ENCODE results near the gene TMEM52B.

The TMEM52B gene

DNA sequence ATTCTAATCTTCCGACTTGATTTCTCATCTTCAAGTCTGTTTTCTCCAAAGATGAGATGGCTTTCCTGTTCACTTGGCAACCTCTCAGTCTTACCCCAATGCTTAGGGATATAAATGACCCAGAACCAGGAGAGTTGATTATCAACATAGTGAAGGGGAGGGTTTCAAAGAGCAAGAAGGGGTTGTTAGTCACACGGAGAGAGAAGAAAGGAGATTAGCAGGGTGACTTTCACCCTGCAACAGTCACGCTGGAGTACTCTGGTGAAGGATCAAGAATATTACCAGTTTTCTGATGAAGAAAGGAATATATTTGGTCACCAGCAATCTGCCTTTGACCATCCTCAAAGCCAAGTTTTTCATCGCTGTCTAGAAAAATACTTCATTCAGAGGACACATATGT is at the start of gene TMEM52B:
TMEM52B (plus strand) TSS at position 212 of the 400 bp plus-strand sequence. CDS start 543 bp downstream, outside the sequence.
- no peak for DNase-seq (ENCODE audit: low spot score)

DNA sequence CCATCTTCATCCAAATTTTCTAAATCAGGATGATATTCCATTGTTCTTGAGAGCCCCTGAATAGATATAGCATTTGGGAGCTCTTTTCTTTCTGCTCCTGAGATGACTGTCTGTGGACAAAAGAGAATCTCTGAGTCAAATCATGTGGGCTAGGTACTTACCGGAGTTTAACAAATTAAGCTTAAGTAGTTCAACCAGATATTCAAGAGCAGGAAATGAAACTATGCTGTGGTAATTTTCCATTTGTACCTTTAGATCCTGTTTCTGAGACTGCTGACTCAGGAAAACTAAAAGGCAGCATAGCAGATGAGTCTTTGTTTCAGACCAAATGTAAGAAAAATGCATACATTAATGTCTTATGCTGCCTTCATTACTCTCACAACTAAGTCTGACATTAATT is 48.8 kb upstream of the TMEM52B start, which contains the start of gene CLEC7A:
CLEC7A (minus strand) TSS at position 158 of the 400 bp plus-strand sequence; CDS start at position 41, 117 bp downstream.
- DNase-seq (ENCODE audit: low spot score), result no peak

DNA sequence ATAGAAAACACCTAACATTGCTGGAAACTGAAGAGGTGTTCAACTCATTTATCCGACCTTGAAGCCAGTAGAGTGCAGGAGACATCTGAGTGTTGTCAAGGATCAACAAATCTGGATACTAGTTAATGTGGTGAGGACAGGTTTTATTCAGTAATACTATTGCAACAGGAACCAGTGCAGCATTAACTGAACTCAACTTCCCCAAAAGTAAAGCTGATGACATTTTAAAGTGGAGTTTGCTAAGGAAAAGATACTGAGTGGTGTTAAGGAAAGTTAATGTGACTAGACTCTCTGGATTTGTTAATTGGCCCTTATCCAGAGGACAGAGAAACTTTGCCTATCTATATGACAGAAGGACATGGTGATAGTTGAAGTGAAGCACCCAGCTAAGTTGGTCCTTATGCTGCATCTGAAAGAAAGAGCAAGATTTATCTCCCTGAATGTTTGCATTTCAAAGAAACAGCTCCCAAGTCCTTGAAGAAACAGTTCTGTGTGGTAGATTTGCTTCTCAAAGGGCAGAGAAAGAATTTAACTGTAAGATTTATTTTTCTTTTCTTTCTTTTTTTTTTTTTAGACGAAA is 47.6 kb upstream of the TMEM52B start:
- no peak for DNase-seq (ENCODE audit: low spot score)

DNA sequence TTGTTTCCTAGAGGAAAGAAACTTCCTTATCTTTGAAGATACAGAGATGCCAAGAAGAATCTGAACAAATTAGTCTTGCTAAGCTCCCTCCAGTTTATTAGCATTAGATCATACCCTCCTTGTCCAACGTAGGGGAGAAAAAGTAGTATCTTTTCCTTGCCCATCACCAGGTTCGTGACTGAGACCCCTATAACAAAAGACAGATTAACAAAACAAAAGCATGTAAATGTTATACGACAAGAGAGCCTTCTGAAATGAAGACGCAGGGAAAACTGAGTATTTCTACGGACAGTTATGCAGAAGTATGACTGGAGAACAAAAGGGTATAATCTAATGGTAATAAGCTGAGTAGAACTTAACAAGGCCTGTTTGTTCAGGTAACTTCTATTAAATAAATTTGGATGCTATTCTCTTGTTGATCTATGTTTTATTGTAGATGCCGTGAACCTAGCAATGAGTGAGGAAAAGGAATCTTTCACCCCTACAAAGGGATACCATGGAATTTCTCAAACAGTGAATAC is 45.9 kb upstream of the TMEM52B start:
- no peak for DNase-seq (ENCODE audit: low spot score)

DNA sequence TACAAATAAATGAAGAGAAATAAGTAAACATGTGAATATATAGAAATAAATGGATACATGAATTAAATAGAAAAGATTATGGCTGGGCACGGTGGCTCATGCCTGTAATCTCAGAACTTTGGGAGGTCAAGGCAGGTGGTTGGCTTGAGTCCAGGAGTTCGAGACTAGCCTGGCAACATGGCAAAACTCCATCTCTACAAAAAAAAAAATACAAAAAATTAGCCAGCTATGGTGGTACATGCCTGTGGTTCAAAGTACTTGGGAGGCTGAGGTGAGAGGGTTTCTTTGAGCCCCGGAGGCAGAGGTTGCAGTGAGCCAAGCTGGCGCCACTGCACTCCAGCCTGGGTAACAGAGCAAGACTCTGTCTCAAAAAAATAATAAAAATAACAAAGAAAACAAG is 43.7 kb upstream of the TMEM52B start:
- no peak for DNase-seq (ENCODE audit: low spot score)

DNA sequence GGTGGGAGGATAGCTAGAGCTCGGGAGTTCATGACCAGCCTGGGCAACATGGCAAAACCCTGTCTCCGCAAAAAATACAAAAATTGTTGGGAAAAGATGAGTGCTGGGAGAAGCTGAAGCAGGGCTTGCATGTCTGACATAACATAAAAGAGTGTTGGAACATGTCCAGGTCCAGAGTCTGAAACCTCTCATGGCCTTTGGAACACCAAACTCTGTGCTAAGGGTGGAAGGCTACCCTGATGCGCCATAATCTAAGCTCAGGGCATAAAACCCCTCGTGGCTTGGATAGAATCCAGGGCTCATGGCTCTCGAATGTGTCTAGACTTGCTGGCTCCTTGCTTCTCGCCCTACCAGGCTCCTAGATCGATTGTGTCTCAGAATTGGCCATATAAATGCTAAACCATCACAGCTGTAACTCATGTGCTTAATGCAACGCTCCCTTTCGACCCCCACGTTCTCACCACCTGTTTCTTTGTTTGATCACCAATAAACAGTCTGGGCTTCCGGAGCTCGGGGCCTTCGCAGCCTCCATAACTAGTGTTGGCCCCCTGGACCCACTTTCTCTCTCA is 42.1 kb upstream of the TMEM52B start:
- DNase-seq (ENCODE audit: low spot score), result no peak

DNA sequence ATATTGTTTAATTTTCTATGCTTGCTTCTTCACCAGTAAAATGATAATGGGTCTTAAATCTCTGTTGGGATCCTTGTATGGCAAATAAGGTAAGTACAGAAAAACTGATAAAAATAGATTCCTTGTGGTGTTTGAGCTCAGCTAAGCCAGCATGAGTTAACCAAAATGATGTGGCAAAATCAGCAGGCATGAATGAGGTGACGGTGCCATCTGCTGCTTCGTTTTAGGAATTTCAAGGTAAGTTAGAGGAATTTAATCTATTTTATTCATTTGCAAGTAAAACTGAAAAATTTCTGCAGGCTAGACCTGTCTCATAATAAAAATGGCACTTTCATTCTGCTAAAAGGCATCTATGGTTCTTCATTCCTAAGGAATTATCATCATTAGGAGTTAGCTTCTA is 38.8 kb upstream of the TMEM52B start:
- DNase-seq (ENCODE audit: low spot score), result peak; percentile 30

DNA sequence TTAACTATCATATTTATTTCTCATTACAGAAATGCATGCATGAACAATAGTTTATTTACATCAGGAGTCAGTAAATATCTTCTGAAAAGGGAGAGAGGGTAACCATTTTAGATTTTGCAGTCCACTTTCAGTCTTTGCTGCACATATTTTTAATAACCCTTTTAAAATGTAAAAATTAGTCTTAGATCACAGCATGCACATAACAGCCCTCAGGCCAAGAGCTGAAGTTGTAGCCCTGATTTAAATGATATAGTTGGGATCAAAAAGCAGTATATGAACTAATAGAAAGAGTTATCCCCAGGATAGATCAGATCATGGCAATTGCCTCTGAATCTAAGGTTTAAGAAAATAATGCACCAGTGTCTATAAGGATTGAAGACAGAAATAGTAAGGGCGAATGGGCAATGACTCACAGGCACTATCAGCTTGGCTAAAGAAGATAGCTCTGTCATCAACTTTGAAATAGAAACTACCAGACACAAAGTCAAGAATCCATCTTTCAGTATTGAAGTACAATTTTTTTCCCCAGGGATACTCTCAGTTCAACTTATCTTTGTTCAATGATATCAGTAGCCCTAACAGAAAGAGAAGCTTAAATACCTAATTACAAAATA is 35.7 kb upstream of the TMEM52B start:
- DNase-seq (ENCODE audit: low spot score), result no peak

DNA sequence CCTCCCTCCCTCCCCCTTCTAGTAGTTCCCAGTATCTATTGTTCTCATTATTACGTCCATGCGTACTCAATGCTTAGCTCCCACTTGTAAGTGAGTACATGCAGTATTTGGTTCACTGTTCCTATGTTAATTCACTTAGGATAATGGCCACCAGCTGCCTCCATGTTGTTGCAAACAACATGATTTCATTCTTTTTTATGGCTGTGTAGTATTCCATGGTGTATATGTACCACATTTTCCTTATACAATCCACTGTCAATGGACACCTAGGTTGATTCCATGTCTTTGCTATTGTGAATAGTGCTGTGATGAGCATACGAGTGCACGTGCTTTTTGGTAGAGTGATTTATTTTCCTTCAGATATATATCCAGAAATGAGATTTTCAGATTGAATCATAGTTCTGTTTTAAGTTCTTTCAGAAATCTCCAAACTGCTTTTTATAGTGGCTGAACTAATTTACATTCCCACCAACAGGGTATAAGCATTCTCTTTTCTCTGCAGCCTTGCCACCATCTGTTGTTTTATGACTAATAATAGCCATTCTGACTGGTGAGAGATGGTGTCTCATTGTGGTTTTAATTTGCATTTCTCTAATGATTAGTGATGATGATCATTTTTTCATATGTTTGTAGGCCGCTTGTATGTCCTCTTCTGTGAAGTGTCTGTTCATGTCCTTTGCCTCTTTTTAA is 31.0 kb upstream of the TMEM52B start:
- DNase-seq (ENCODE audit: low spot score), result no peak

DNA sequence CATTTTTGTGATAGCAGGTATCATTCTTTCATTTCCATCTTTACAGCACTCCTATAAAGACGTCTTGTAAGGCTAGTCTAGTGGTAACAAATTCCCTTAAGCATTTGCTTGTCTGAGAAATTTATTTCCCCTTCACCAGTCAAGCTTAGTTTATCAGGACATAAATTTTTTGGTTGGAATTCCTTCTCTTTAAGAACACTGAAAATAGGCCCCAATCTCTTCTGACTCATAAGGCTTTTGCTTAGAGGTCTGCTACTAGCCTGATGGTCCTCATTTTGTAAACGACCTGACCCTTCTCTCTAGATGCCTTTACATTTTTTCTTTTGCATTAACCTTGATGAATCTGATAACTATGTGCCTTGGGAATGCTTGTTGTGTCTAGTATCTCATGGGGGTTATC is 27.2 kb upstream of the TMEM52B start:
- no peak for DNase-seq (ENCODE audit: low spot score)

DNA sequence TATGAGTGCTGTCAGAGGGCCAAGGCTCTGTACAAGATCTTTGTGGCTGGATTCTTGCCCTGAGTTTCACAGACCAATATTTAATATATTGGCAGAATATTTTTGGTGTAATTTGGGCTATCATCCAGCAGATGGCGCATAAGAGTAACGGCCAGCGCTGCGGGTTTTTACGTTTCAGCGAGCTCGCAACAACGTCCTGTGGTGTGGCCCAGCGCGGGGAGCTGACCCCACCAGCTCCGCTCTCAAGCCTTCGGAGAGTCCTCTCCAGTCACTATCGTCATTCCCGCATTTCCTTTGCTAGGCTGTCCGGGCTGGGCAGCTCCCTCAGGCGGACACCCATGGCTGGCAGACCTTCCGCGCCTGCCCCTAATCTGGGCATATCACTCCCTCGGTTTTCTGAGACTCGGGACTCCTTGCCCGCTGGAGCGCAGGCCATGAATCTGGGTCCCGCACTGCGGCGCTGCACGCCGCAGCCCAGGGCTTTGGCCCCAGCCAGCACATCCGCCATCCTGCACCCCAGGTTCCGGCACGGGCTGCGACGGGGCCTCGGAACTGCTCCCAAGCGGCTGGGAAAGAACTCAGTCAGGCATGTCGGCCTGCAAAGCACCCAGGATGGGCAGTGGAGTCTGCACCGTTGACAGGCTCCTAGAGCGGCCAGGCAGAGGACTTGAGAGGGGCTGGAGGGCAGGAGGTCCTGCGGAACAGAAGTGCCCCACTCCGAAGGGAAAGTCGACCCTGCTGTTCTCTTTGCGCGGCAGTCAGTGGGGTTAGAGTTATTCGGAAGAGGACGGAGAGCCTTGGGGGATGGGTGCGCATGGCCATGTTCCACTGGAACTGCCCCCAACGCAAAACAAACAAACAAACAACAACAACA is 25.3 kb upstream of the TMEM52B start:
- peak; percentile 70 for DNase-seq (ENCODE audit: low spot score)

DNA sequence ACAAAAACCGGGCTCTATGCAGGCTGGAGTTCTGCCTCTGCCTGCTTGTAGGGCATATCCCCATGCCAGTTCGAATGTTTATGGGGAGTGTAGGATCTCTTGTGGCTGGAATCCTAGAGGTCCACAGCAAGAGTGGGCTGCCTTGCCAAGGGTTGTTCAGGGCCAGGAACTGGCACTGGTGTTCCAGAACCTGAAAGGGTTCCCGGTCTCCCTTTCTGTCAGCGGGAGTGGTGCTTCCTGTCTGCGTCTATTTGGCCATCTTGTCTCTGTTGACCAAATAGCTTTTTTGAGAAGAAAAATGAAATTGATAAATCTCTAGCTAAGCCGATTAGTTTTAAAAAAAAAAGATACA is 24.7 kb upstream of the TMEM52B start:
- peak; percentile 43 for DNase-seq (ENCODE audit: low spot score)

DNA sequence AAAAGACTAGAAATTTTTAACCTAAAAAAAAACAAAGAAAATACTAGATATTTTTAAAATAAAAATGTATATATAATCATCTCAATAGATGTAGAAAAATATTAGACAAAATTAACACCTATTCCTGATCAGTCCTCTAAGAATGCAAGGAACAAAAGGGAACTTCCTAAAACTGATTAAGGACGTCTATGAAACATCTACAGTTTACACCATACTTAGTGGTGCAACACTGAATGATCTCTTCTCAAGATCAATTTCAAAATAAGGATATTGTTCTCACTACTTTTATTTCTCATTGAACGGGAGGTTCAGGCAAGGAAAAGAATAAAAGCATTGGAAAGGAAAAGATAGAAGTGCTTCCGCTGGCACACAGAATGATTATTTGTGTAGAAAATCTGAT is 22.9 kb upstream of the TMEM52B start:
- no peak for DNase-seq (ENCODE audit: low spot score)

DNA sequence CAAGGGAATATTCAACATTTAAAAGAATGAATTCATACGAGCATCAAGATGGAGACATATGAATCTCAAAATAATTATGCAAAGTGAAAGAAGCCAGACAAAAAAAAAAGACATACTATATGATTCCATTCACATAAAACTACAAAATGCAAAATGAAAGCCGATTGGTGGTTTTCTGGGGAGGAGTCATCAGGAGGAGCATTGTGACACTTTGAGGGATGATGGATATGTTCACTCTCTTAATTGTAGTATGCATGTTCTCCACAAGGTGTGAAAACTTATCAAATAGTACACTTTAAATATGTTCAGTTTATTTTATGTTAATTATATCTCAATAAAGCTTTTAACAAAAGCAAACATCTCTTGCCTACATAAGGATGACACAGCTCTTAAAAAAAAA is 20.4 kb upstream of the TMEM52B start:
- DNase-seq (ENCODE audit: low spot score), result no peak

DNA sequence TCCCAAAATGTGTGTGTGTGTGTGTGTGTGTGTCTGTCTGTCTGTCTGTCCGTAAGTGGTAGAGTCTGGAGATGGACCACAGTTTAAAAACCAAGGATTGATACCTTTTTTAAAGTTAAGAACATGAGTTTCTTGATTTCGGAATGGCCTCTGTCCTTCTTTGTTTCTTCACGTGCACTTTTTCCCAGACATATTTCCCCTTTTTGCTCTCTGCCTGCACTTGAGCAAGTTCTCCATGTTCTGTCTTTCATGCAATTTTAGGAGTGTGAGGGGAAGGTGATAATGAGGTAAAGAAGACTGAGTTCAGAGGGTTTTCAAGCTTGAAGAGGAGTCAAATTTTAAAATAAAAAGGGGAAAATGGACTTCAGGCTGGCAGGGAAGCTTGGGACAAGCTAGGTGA is 19.6 kb upstream of the TMEM52B start:
- DNase-seq (ENCODE audit: low spot score), result no peak

DNA sequence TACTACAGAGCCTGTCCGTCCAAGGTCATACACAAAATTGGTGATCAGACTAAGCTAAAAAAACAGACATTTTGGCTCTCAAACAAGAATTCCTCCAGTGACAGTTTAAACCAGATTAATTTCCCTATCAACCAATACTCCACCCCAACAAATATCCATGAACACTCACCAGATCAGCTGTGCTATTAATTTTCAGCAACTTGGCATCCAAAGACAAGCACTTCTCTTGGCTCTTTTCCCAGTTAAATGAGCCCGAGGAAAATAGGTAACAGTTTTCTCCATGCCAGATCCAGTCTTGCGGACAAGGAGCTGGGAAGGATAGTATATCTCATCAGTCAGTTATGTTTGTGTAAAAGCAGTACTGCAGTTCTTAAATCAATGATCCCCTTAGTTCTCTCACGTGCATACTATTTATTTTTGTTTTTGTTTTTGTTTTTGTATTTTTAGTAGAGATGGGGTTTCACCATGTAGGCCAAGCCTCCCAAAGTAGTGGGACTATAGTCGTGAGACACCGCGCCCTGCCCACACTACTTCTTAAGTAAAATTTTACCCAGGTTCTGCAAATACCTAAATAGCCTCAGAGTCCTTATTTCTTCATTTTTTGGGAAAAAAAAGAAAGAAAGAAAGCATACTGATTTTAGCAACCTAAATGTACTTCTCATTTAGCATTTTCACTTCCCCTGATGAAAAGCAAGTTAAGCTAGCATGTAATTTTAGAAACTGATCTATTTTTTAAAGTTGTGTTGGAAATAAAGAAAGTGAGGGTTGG is 18.0 kb upstream of the TMEM52B start:
- DNase-seq (ENCODE audit: low spot score), result peak; percentile 12

DNA sequence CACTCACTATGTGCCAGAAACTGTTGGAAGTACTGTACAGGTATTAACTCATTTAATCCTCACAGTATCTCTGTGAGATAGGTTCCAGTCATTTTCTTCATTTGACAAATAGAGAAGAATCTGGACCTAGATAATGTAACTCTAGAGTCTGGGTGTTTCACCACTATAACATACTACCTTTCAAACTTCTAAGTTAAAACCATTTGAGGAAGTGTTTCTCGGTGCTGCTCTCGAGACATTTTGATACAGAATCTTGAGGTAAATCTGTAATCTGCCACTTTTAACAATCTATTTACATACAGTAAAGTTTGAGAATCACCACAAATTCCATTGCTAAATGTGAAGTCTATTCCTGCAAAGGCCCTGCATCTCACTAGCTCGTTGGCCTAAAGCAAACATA is 15.7 kb upstream of the TMEM52B start:
- no peak for DNase-seq (ENCODE audit: low spot score)

DNA sequence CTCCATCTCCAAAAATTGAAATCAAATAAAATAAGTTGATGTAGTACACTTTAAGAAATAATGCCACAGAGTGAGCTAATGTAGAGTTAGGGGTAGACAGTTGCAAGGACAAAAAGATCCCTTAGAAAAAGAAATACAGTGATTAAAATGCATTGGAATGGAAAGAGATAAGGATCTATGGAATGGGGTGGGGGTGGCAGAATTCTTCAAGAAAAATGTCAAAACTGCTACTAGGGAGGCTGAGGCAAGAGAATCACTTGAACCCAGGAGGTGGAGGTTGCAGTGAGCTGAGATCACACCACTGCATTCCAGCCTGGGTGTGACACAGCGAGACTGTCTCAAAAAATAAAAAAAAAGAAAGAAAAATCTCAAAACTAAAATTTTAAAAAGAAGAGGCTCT is 13.4 kb upstream of the TMEM52B start:
- no peak for DNase-seq (ENCODE audit: low spot score)

DNA sequence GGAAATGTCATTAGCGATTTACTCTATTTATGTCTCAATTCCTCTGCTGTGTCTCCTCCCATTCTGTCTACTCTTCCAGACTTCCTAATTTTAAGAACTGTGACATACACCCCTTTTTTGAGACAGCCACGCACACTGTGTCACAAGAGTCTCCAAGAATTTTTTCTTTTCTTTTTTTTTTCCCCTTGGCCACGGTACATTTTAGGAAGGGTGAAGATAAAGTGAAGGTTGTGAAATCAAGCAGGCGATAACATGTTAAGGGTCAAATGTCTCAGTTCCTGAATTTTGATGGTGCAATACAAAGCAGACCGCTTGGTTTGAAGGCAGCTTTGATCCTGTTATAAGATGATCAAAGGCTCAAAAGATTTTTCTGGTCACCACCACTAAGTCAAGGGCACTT is 11.2 kb upstream of the TMEM52B start:
- DNase-seq (ENCODE audit: low spot score), result no peak

DNA sequence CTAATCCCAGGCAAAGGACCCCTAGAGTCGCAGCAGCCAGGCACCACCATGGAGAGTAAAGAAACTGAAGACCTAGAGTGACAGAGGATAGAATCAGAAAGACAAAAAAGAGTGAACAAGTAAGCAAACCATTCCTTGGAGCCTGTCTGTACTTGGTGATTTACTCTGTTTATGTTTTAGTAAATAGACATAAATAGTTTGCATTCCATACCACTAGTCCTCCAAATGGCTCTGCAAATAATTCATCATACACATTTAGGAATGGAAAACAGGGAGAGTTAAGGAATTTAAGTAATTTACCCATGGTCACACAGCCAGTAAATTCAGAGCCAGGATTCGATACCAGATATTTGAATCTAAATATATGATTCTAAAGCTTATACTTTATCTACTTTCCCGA is 9.7 kb upstream of the TMEM52B start:
- DNase-seq (ENCODE audit: low spot score), result no peak

DNA sequence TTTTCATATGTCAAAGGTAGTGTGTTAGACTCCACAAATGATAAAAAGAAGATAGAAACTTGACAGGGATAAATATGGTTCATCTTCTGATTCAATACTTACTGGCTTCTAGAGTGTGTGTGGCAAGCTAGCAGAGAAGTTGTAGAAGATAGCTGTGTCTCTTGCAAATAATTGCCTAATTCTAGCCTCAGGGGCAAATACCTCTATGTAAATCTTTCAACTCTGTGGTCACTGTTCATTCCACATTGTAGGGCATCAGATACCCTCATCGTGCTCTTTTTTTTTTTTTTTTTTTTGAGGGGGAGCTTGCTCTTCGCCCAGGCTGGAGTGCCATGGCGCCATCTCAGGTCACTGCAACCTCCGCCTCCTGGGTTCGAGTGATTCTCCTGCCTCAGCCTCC is 8.6 kb upstream of the TMEM52B start:
- DNase-seq (ENCODE audit: low spot score), result no peak
